C4-2B (cell line): ENCODE measurements around the gene BCKDK.

Source experiments
- ZFX ChIP-seq: fragments of 450-650 bp; IDR thresholded peaks from 2 replicates; pipeline ENCODE4 v1.6.1; 2017
- TF ChIP-seq, protein P1 (sequence below): fragments of 450-650 bp; conservative IDR thresholded peaks from 2 replicates; pipeline ENCODE4 v1.5.1; 2017; ENCODE audit warnings: mild to moderate bottlenecking

DNA sequence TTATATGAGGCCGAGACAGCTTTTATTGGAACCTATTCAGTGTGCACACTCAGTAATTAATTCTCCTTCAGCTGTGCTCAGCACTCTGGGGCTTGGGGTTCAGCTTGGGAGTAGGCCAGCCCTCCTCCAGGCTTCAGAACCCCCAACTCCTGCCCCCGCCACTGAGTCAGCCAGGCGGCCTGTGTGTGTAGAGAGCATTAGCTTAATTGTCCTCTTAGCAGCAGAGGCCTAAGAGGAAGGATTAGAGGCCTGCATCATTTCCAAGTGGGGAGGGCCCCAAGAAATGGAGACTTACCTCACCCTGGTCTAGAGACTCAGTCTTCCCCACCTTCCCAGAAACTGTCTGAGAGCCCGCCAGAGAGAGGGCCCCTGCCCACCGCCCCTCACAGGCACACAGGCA is 20.2 kb upstream of the BCKDK start:
- TF ChIP-seq, protein P1, sequence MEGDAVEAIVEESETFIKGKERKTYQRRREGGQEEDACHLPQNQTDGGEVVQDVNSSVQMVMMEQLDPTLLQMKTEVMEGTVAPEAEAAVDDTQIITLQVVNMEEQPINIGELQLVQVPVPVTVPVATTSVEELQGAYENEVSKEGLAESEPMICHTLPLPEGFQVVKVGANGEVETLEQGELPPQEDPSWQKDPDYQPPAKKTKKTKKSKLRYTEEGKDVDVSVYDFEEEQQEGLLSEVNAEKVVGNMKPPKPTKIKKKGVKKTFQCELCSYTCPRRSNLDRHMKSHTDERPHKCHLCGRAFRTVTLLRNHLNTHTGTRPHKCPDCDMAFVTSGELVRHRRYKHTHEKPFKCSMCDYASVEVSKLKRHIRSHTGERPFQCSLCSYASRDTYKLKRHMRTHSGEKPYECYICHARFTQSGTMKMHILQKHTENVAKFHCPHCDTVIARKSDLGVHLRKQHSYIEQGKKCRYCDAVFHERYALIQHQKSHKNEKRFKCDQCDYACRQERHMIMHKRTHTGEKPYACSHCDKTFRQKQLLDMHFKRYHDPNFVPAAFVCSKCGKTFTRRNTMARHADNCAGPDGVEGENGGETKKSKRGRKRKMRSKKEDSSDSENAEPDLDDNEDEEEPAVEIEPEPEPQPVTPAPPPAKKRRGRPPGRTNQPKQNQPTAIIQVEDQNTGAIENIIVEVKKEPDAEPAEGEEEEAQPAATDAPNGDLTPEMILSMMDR = no peak
- TF ChIP-seq ZFX = no peak
